Colonic mucosa (tissue), 4 donors: Measurements from ENCODE around the gene PIAS1. TPM values are rescaled to one million over a fixed set of nuclear protein-coding genes. Genes with fewer than 3 reads are reported as not detected.
A peak's percentile ranks its signal among the peaks of the same experiment; 100 is the strongest.
"Not testable (repeated sequence)": the region's sequence is repeated elsewhere in the genome, so short reads cannot be mapped to it uniquely, and the experiment has no call there.

Source experiments
- DNase-seq: peaks from one replicate; pipeline ENCODE4 v3.0.0-alpha.2; 2020
- H3K27ac ChIP-seq: fragments of 200-600 bp; one replicate; pipeline ENCODE4 v1.8.0; 2021
- H3K27me3 ChIP-seq: fragments of 200-600 bp; one replicate; pipeline ENCODE4 v1.8.0; 2021
- H3K36me3 ChIP-seq: fragments of 200-600 bp; one replicate; pipeline ENCODE4 v1.8.0; 2021
- H3K4me1 ChIP-seq: fragments of 200-600 bp; one replicate; pipeline ENCODE4 v1.8.0; 2021; ENCODE audit warnings: mild to moderate bottlenecking
- H3K4me3 ChIP-seq: fragments of 200-600 bp; one replicate; pipeline ENCODE4 v1.8.0; 2021
- H3K9ac ChIP-seq, 2 donors: one replicate each; pipeline ENCODE4 v1.7.0; 2013; ENCODE audit warnings: control low read depth in 2 of 2, low read depth in 2 of 2, low read length in 2 of 2
- H3K9me3 ChIP-seq: fragments of 200-600 bp; one replicate; pipeline ENCODE4 v1.8.0; 2021
- CTCF ChIP-seq: fragments of 200-600 bp; IDR thresholded peaks from one replicate; pipeline ENCODE4 v1.8.0; 2022; ENCODE audit warnings: antibody characterized with exemption, mild to moderate bottlenecking
- intact Hi-C: fragments of 100-400 bp; cut with DNase I; formaldehyde crosslinking; loops from one replicate; pipeline ENCODE4 v1.14.1; 2022
- total RNA-seq, 2 donors: library from RNA; stranded (reverse); fragmentation: NEBNext Ultra II Directional in 1 of 2; extraction: Animal tissue kit (Norgen Biotek cat#: 25700) in 1 of 2; gene quantifications; one replicate each; pipeline ENCODE4 v1.2.1, GENCODE V29; 2021
- donor health status: healthy.
- donor health status: DM: no; HTN: no; CAD: no.
- donor health status: DM: no; HTN: no; CAD: no.

The PIAS1 gene
- total RNA-seq, 2 donors from 2014 or later, result 26.6 to 33.0 TPM

GRCh38 chr15:68210409-68210756, 156.3 kb downstream of the PIAS1 start:
- Histone ChIP-seq H3K27ac (no peak overlapping the region), H3K36me3 (no peaks in the 10 kb centered on the region), H3K9ac (peak overlapping the region; percentile 14 to 19), H3K9me3 (no peaks in the 10 kb centered on the region), H3K27me3 (no peaks in the 10 kb centered on the region), H3K4me3 (no peak overlapping the region), H3K4me1 (peaks cover 12% of the 10 kb centered on the region)
- DNase-seq, result no peak
- no peak for TF ChIP-seq CTCF
- intact Hi-C loops, result no loop called here

GRCh38 chr15:68210821-68211655, 156.9 kb downstream of the PIAS1 start:
- intact Hi-C loops, result no loop called here
- Histone ChIP-seq H3K9me3 (no peaks in the 10 kb centered on the region), H3K27me3 (no peaks in the 10 kb centered on the region), H3K4me3 (no peak overlapping the region), H3K27ac (no peak overlapping the region), H3K9ac (peak overlapping the region; percentile 14 to 19), H3K4me1 (peaks cover 12% of the 10 kb centered on the region), H3K36me3 (no peaks in the 10 kb centered on the region)
- TF ChIP-seq CTCF, result peak; percentile 82
- DNase-seq, result peak; percentile 67

- H3K4me3 ChIP-seq, result no peak overlapping the region
- H3K9me3 ChIP-seq, result no peaks in the 10 kb centered on the region
- peaks cover 6% of the 10 kb centered on the region for H3K4me1 ChIP-seq
- H3K9ac ChIP-seq, result no peak overlapping the region
- no peak overlapping the region for H3K27ac ChIP-seq
- no peak for DNase-seq
- no peaks in the 10 kb centered on the region for H3K36me3 ChIP-seq
- no peaks in the 10 kb centered on the region for H3K27me3 ChIP-seq
- intact Hi-C loops, result no loop called here
- TF ChIP-seq CTCF, result no peak
Observed at GRCh38 chr15:68211656-68212320, 157.7 kb downstream of the PIAS1 start.

- intact Hi-C loops, H3K4me3 ChIP-seq, H3K27me3 ChIP-seq, H3K27ac ChIP-seq, DNase-seq, H3K36me3 ChIP-seq, H3K9me3 ChIP-seq, H3K9ac ChIP-seq, H3K4me1 ChIP-seq: not testable (repeated sequence)
Observed at GRCh38 chr15:68213491-68213845, 159.4 kb downstream of the PIAS1 start.

DNA sequence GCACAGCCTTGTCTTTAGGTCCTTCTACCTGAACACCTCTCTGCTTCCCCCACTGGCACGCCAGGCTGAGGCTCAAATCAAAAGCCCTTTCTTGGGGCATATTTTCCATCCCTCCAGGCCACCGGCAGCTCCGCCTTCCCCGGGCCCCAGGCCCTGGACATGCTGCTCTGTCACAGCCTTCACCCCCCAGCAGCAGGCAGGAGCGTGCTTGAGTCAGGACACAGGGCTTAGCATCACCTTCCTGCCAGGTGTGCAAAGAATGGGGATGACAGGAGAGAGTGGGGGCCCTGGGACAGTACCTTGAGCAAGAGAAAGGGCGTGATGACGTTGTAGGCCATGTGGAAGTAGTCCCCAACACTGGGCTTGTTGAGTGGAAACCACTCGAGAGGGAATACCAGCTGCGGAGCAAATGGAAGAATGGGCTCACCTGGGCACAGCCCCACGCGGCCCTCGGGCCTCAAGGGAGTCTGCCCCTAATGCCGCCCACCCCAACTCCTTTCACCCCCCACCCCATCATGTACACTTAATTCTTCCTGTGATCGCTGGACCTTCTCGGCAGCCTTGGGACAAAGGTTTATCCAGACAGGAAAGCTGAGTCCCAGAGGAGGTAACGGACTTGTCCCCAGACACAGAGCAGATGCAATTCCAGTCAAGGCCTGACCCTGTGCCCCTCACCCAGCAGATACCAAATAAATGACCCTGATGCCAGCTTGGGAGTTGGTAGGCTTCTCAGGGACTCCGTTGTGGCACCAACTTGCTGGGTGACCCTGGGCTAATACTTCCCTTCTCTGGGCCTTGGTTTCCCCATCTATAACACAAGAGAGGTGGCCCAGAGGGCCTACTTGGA, 160.1 kb downstream of the PIAS1 start:
- intact Hi-C loops, result no loop called here
- TF ChIP-seq CTCF, result no peak
- Histone ChIP-seq H3K9me3 (no peaks in the 10 kb centered on the region), H3K27ac (no peak overlapping the region), H3K36me3 (no peaks in the 10 kb centered on the region), H3K4me3 (no peak overlapping the region), H3K4me1 (peaks cover 6% of the 10 kb centered on the region), H3K9ac (no peak overlapping the region), H3K27me3 (no peaks in the 10 kb centered on the region)
- DNase-seq, result no peak
